GM23338 (cell line): ENCODE data around the gene ADD1. TPM values are rescaled to one million over a fixed set of nuclear protein-coding genes. Genes with fewer than 3 reads are reported as not detected.

ENCODE experiments used
- ATAC-seq: fragments of 200-7000 bp; cut with Tn5 transposase; 3 replicates; pipeline ENCODE4 v1.9.1; 2020
- DNase-seq: peaks from one replicate; pipeline ENCODE4 v3.0.0-alpha.2; 2015; ENCODE audit warnings: low spot score
- H2AFZ ChIP-seq: fragments of 200-600 bp; sonication (generic); 2 replicates; pipeline ENCODE4 v1.8.0; 2016; ENCODE audit warnings: antibody characterized with exemption, mild to moderate bottlenecking, moderate library complexity
- H3F3A ChIP-seq: fragments of 200-600 bp; sonication (generic); replicated peaks from 2 replicates; pipeline ENCODE4 v1.8.0; 2017; ENCODE audit warnings: antibody characterized with exemption, mixed run types, low read depth
- H3K27ac ChIP-seq: fragments of 200-600 bp; sonication (generic); 2 replicates; pipeline ENCODE4 v1.6.1; 2016; ENCODE audit warnings: low read depth
- H3K27me3 ChIP-seq: fragments of 200-600 bp; sonication (generic); 2 replicates; pipeline ENCODE4 v1.8.0; 2016; ENCODE audit warnings: mild to moderate bottlenecking, mixed run types, moderate library complexity; ENCODE audit not compliant: insufficient read depth
- H3K36me3 ChIP-seq: fragments of 200-600 bp; sonication (generic); 2 replicates; pipeline ENCODE4 v1.8.0; 2016; ENCODE audit warnings: mild to moderate bottlenecking; ENCODE audit not compliant: insufficient read depth
- H3K4me1 ChIP-seq: fragments of 200-600 bp; sonication (generic); 2 replicates; pipeline ENCODE4 v1.8.0; 2016; ENCODE audit warnings: mild to moderate bottlenecking, moderate library complexity; ENCODE audit not compliant: insufficient read depth
- H3K4me2 ChIP-seq: fragments of 200-600 bp; sonication (generic); 2 replicates; pipeline ENCODE4 v1.7.1; 2017; ENCODE audit warnings: mixed run types
- H3K4me3 ChIP-seq: fragments of 200-600 bp; sonication (generic); 2 replicates; pipeline ENCODE4 v1.6.1; 2016; ENCODE audit warnings: mixed run types
- H3K79me2 ChIP-seq: fragments of 200-600 bp; sonication (generic); replicated peaks from 2 replicates; pipeline ENCODE4 v1.8.0; 2017; ENCODE audit warnings: mild to moderate bottlenecking; ENCODE audit not compliant: insufficient read depth
- H3K9me2 ChIP-seq: fragments of 200-600 bp; sonication (generic); 2 replicates; pipeline ENCODE4 v1.8.0; 2017; ENCODE audit not compliant: insufficient read depth
- H4K20me1 ChIP-seq: fragments of 200-600 bp; sonication (generic); replicated peaks from 2 replicates; pipeline ENCODE4 v1.8.0; 2017; ENCODE audit warnings: mild to moderate bottlenecking; ENCODE audit not compliant: insufficient read depth
- H3K27ac Mint-ChIP-seq: 2 replicates; pipeline ENCODE4 v1.8.0; 2020; ENCODE audit warnings: inconsistent platforms, mild to moderate bottlenecking, moderate library complexity, mixed read lengths
- H3K27me3 Mint-ChIP-seq: 3 replicates; pipeline ENCODE4 v1.8.0; 2022; ENCODE audit warnings: low read depth, mild to moderate bottlenecking, moderate library complexity, mixed read lengths, inconsistent platforms; ENCODE audit not compliant: insufficient read depth, poor library complexity
- H3K36me3 Mint-ChIP-seq: 3 replicates; pipeline ENCODE4 v1.8.0; 2021; ENCODE audit warnings: low read depth, mild to moderate bottlenecking, inconsistent platforms, moderate library complexity, mixed read lengths
- H3K4me1 Mint-ChIP-seq: 3 replicates; pipeline ENCODE4 v1.8.0; 2020; ENCODE audit warnings: mild to moderate bottlenecking, inconsistent platforms, mixed read lengths
- H3K4me3 Mint-ChIP-seq: 3 replicates; pipeline ENCODE4 v1.8.0; 2021; ENCODE audit warnings: moderate library complexity, mild to moderate bottlenecking, inconsistent platforms, mixed read lengths
- H3K9me3 Mint-ChIP-seq: 3 replicates; pipeline ENCODE4 v1.8.0; 2020; ENCODE audit warnings: moderate library complexity, mild to moderate bottlenecking, inconsistent platforms, mixed read lengths
- CREB1 ChIP-seq: fragments of 250-450 bp; sonication (Bioruptor Pico); IDR thresholded peaks from 2 replicates; pipeline ENCODE4 v1.5.0; 2020; ENCODE audit warnings: low read depth, mild to moderate bottlenecking, moderate library complexity
- CTCF ChIP-seq, 2 experiments: fragments of 200-600 bp in 1 of 2; sonication (generic) in 1 of 2; conservative IDR thresholded peaks; 2 replicates each; pipeline versions ENCODE4 v1.5.1 to v1.6.1; 2016 to 2017; ENCODE audit warnings: antibody characterized with exemption in 2 of 2, low read depth in 2 of 2, mild to moderate bottlenecking in 2 of 2, moderate library complexity in 1 of 2
- ETS1 ChIP-seq: IDR thresholded peaks from 2 replicates; pipeline ENCODE4 v1.6.1; 2016; ENCODE audit warnings: antibody characterized with exemption
- EZH2 ChIP-seq: fragments of 200-600 bp; sonication (generic); IDR thresholded peaks from one replicate; pipeline ENCODE4 v1.8.0; 2017; ENCODE audit warnings: antibody characterized with exemption, mild to moderate bottlenecking, low read depth; ENCODE audit not compliant: unreplicated experiment
- EZH2phosphoT487 ChIP-seq: fragments of 200-600 bp; sonication (generic); IDR thresholded peaks from one replicate; pipeline ENCODE4 v1.8.1; 2018; ENCODE audit warnings: antibody characterized with exemption; ENCODE audit not compliant: unreplicated experiment
- JUNB ChIP-seq: IDR thresholded peaks from one replicate; pipeline ENCODE4 v1.6.1; 2016; ENCODE audit warnings: antibody characterized with exemption; ENCODE audit not compliant: unreplicated experiment
- NANOG ChIP-seq: IDR thresholded peaks from 2 replicates; pipeline ENCODE4 v1.6.1; 2016; ENCODE audit warnings: antibody characterized with exemption, borderline replicate concordance
- POLR2AphosphoS5 ChIP-seq: IDR thresholded peaks from 2 replicates; pipeline ENCODE4 v1.6.1; 2016; ENCODE audit warnings: antibody characterized with exemption, low read depth
- REST ChIP-seq: IDR thresholded peaks from one replicate; pipeline ENCODE4 v1.6.1; 2018; ENCODE audit warnings: antibody characterized with exemption; ENCODE audit not compliant: unreplicated experiment
- STAT1 ChIP-seq: IDR thresholded peaks from one replicate; pipeline ENCODE4 v1.6.1; 2016; ENCODE audit warnings: antibody characterized with exemption; ENCODE audit not compliant: unreplicated experiment
- ZNF114 ChIP-seq: fragments of 250-450 bp; sonication (Bioruptor Pico); IDR thresholded peaks from 2 replicates; pipeline ENCODE4 v1.5.0; 2020; ENCODE audit warnings: mild to moderate bottlenecking, moderate library complexity
- ZNF331 ChIP-seq: fragments of 250-450 bp; sonication (Bioruptor Pico); IDR thresholded peaks from 2 replicates; pipeline ENCODE4 v1.5.0; 2020; ENCODE audit warnings: low read depth, mild to moderate bottlenecking, moderate library complexity
- ZNF462 ChIP-seq: fragments of 250-450 bp; sonication (Bioruptor Pico); IDR thresholded peaks from 2 replicates; pipeline ENCODE4 v1.5.0; 2020; ENCODE audit warnings: mild to moderate bottlenecking, moderate library complexity
- polyA plus RNA-seq: library from polyadenylated mRNA; unstranded; fragments of >200 nt; fragmentation: Nextera tagmentation; extraction: Ambion mirVana; gene quantifications from 2 replicates; pipeline ENCODE4 v1.2.1, GENCODE V29; 2016
- total RNA-seq: library from RNA; depleted of rRNA; stranded (reverse); fragments of >200 nt; shearing (Covaris generic); gene quantifications from 2 replicates; pipeline ENCODE4 v1.2.3, GENCODE V29; 2014

ADD1 gene
- total and polyA plus RNA-seq, 2 experiments from 2014 or later = 126 to 144 TPM

- TF ChIP-seq NANOG (no peak), ZNF114 (CRISPR knock-in tag) (no peak), REST (no peak), POLR2AphosphoS5 (no peak), CREB1 (CRISPR knock-in tag) (no peak), JUNB (no peak), EZH2phosphoT487 (no peak), STAT1 (no peak), ZNF462 (no peak), EZH2 (no peak), ZNF331 (CRISPR knock-in tag) (no peak), CTCF (conservative IDR thresholded peaks at IDR 0.05; ENCODE audit: low read depth in 2 of 2) (no peak), ETS1 (no peak)
- Histone ChIP-seq H3K27ac (no peak overlapping the region), H3K4me1 (peaks cover 16% of the 10 kb centered on the region; the same call in 1 of the 2 replicates), H3K36me3 (no peaks in the 10 kb centered on the region), H4K20me1 (no peaks in the 10 kb centered on the region), H3K9me2 (no peaks in the 10 kb centered on the region), H3K4me3 (no peak overlapping the region), H2AFZ (no peak overlapping the region), H3K79me2 (no peaks in the 10 kb centered on the region), H3F3A (peaks cover 6% of the 10 kb centered on the region), H3K27me3 (no peaks in the 10 kb centered on the region), H3K4me2 (no peak overlapping the region)
- H3K27ac Mint-ChIP-seq = no peak overlapping the region
- no peak for DNase-seq
- H3K27me3 Mint-ChIP-seq = peaks cover 13% of the 10 kb centered on the region
- H3K4me3 Mint-ChIP-seq = no peak overlapping the region
- no peak for ATAC-seq
- no peaks in the 10 kb centered on the region for H3K9me3 Mint-ChIP-seq
- H3K4me1 Mint-ChIP-seq = peaks cover 25% of the 10 kb centered on the region
- no peaks in the 10 kb centered on the region for H3K36me3 Mint-ChIP-seq
Measured at GRCh38 chr4:2799224-2799911, 44.3 kb upstream of the ADD1 start.
